Adrenal gland (tissue), 12 donors: Measurements from ENCODE around the gene TTC21B. TPM values are rescaled to one million over a fixed set of nuclear protein-coding genes. Genes with fewer than 3 reads are reported as not detected.
A peak's percentile ranks its signal among the peaks of the same experiment; 100 is the strongest.
"Not testable (repeated sequence)": the region's sequence is repeated elsewhere in the genome, so short reads cannot be mapped to it uniquely, and the experiment has no call there.

Experiments used
- DNase-seq, 7 donors: peaks; one replicate each; pipeline ENCODE4 v3.0.0-alpha.2; 2019 to 2020
- H3K27ac ChIP-seq, 5 donors: fragments of 200-600 bp; sonication (generic) in 4 of 5; 1 replicate in 3 of 5; 2 replicates in 2 of 5; pipeline versions ENCODE4 v1.5.1 to v1.8.0; 2016 to 2020; ENCODE audit warnings: mild to moderate bottlenecking in 1 of 5
- H3K27me3 ChIP-seq: fragments of 200-600 bp; 2 replicates; pipeline ENCODE4 v1.8.0; 2021
- H3K36me3 ChIP-seq, 2 donors: fragments of 200-600 bp; replicated peaks in 1 of 2; 1 replicate in 1 of 2; 2 replicates in 1 of 2; pipeline versions ENCODE4 v1.5.1 to v1.8.0; 2018 to 2022
- H3K4me1 ChIP-seq, 2 donors: fragments of 200-600 bp; replicated peaks in 1 of 2; 1 replicate in 1 of 2; 2 replicates in 1 of 2; pipeline versions ENCODE4 v1.5.1 to v1.8.0; 2018 to 2021
- H3K4me3 ChIP-seq, 4 donors: fragments of 200-600 bp; sonication (generic) in 3 of 4; one replicate each; pipeline ENCODE4 v1.5.1; 2016 to 2018
- H3K9me3 ChIP-seq, 3 donors: fragments of 200-600 bp; sonication (generic) in 1 of 3; replicated peaks in 1 of 3; 1 replicate in 2 of 3; 2 replicates in 1 of 3; pipeline versions ENCODE4 v1.5.1 to v1.8.0; 2016 to 2021
- POLR2A ChIP-seq, 2 donors: fragments of 450-650 bp; IDR thresholded peaks; one replicate each; pipeline ENCODE4 v1.6.1; 2017; ENCODE audit warnings: antibody characterized with exemption in 2 of 2, mild to moderate bottlenecking in 2 of 2, moderate library complexity in 1 of 2
- WGBS, 4 donors: extraction: QIAGEN DNeasy Blood & Tissue Kit in 2 of 4; methylation state at CpG; one replicate each; pipeline versions ENCODE4 v1.1.5 to v1.1.7; 2013 to 2017; 5-methylcytosine and 5-hydroxymethylcytosine counted together
- intact Hi-C, 2 donors: fragments of 100-400 bp; cut with DNase I; formaldehyde crosslinking; loops; one replicate each; pipeline versions ENCODE4 v1.14.1 to v1.15.0; 2022 to 2023
- polyA plus RNA-seq, 3 donors: library from polyadenylated mRNA; stranded (reverse); fragments of 200-250 nt in 2 of 3; fragments of 350-450 nt in 1 of 3; fragmentation: Illumina TruSeq in 1 of 3; extraction: RNeasy Lipid Tissue Mini Kit (QIAGEN cat#74804) in 1 of 3; gene quantifications; one replicate each; pipeline ENCODE4 v1.2.3, GENCODE V29; 2013 to 2014
- total RNA-seq, 9 donors: library from RNA; depleted of rRNA in 4 of 9; stranded (reverse); fragments of >200 nt in 4 of 9; fragments of 120-200 nt in 1 of 9; fragmentation: NEBNext Ultra II Directional in 1 of 9; extraction: Animal tissue kit (Norgen Biotek cat#: 25700) in 1 of 9; gene quantifications; one replicate each; pipeline versions ENCODE4 v1.1.0 to v1.2.4, GENCODE V29; 2013 to 2023
- TF ChIP-seq, protein P1 (sequence below), 6 experiments: fragments of 450-650 bp in 4 of 6; fragments of 200-600 bp in 2 of 6; sonication (generic) in 1 of 6; IDR thresholded peaks; 1 replicate in 5 of 6; 2 replicates in 1 of 6; pipeline versions ENCODE4 v1.5.1 to v1.8.0; 2016 to 2021; ENCODE audit warnings: antibody characterized with exemption in 6 of 6, mild to moderate bottlenecking in 2 of 6, moderate library complexity in 1 of 6
- donor health status: healthy with polysubstance abuse.
- donor health status: Bipolar disorder and iron deficiency.
- donor health status: DM: yes; HTN: yes; CAD: no.
- donor health status: DM: no; HTN: no; CAD: no.
- donor health status: DM: no; HTN: no; CAD: no.
- donor health status: DM: yes; HTN: yes; CAD: no.

Gene TTC21B
- total and polyA plus RNA-seq, 12 donors: 4.8 to 28.5 (median 10.0) TPM

DNA sequence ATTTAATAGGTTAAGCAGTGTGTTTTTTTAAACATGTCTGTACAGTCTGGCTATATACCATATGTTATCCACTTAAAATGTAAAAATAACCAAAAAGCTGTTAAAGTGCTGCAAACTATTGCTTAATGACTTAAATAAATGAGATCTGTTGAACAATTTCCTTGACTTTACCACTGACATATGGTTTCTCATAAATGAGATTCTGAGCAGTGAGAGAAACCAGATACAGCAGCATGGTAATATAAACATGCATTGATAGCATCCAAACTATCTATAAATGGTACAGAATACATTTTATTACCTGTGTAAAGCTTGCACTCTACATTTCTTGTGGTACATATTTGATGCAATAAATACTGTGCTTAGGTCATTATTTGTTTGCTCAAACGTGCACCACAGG, 36.3 kb upstream of the TTC21B start:
- Histone ChIP-seq H3K4me3 (no peak overlapping the region), H3K4me1 (no peaks in the 10 kb centered on the region), H3K27me3 (no peaks in the 10 kb centered on the region), H3K27ac (no peak overlapping the region), H3K9me3 (no peaks in the 10 kb centered on the region), H3K36me3 (no peaks in the 10 kb centered on the region)
- DNase-seq: no peak
- TF ChIP-seq, protein P1, sequence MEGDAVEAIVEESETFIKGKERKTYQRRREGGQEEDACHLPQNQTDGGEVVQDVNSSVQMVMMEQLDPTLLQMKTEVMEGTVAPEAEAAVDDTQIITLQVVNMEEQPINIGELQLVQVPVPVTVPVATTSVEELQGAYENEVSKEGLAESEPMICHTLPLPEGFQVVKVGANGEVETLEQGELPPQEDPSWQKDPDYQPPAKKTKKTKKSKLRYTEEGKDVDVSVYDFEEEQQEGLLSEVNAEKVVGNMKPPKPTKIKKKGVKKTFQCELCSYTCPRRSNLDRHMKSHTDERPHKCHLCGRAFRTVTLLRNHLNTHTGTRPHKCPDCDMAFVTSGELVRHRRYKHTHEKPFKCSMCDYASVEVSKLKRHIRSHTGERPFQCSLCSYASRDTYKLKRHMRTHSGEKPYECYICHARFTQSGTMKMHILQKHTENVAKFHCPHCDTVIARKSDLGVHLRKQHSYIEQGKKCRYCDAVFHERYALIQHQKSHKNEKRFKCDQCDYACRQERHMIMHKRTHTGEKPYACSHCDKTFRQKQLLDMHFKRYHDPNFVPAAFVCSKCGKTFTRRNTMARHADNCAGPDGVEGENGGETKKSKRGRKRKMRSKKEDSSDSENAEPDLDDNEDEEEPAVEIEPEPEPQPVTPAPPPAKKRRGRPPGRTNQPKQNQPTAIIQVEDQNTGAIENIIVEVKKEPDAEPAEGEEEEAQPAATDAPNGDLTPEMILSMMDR (IDR thresholded peaks at IDR 0.05): no peak
- no peak for TF ChIP-seq POLR2A (IDR thresholded peaks at IDR 0.05)
- intact Hi-C loops: no loop called here
- WGBS, 4 donors: 37 to 55% (median 49%) methylated on average over 1 of the region's 1 CpG

DNA sequence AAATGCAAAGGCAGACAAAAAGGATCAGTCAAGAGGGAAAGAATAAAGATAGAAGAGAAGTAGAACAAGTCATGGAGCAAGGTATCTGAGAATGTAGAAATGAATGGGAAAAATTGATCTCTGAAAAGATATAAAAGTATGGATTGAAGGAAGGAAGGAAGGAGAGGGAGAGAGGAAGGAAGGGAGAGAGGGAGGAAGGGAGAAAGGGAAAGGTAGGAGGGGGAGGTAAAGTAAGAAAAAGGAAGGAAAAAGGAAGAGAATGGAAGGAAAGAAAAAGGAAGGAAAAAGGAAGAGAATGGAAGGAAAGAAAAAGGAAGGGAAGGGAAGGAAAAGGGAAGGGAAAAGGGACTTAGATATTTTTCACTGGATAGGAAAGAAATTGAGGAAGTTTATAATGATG, 31.5 kb upstream of the TTC21B start:
- no peaks in the 10 kb centered on the region for H3K36me3 ChIP-seq
- H3K27me3 ChIP-seq: no peaks in the 10 kb centered on the region
- intact Hi-C loops: no loop called here
- H3K27ac ChIP-seq: no peak overlapping the region
- no peaks in the 10 kb centered on the region for H3K4me1 ChIP-seq
- H3K4me3 ChIP-seq: no peak overlapping the region
- H3K9me3 ChIP-seq: no peaks in the 10 kb centered on the region
- TF ChIP-seq POLR2A (IDR thresholded peaks at IDR 0.05): no peak
- TF ChIP-seq, protein P1 (IDR thresholded peaks at IDR 0.05): no peak
- DNase-seq: no peak

DNA sequence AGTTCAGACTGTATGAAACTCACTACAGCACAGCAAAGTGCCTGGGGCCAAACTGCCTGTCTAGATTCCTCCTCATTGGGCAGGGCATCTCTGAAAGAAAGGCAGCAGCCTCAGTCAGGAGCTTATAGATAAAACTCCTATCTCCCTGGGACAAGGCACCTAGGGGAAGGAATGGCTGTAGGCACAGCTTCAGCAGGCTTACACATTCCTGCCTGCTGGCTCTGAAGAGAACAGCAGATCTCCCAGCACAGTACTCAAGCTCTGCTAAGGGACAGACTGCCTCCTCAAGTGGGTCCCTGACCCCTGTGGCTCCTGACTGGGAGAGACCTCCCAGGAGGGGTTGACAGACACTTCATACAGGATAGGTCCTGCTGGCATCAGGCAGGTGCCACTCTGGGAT, 18.6 kb upstream of the TTC21B start:
- H3K27ac ChIP-seq, intact Hi-C loops, H3K36me3 ChIP-seq, H3K9me3 ChIP-seq, H3K27me3 ChIP-seq, H3K4me3 ChIP-seq, DNase-seq, H3K4me1 ChIP-seq: not testable (repeated sequence)

DNA sequence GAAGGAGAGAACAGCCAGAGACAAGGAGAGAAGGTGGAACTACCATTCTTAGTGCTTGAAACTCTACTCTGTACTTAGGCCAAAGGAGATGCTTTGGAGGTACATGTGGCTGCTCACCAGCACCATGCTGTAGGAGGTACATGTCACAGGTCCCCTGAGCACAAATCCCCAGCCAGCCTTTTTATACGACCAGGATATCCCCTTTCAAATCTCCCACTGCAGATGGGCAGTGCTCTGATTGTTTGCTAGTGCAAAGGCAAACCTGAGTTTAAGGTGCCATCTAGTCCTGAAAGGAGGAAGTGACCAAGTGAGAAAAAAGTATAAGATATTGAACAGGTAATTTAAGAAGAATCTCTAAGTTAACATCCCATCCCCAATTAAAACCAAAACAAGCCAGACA, 17.1 kb upstream of the TTC21B start:
- H3K27ac ChIP-seq: no peak overlapping the region
- TF ChIP-seq, protein P1 (IDR thresholded peaks at IDR 0.05): no peak
- no peak for TF ChIP-seq POLR2A (IDR thresholded peaks at IDR 0.05)
- no peaks in the 10 kb centered on the region for H3K36me3 ChIP-seq
- no peaks in the 10 kb centered on the region for H3K4me1 ChIP-seq
- H3K4me3 ChIP-seq: no peak overlapping the region
- intact Hi-C loops: no loop called here
- H3K9me3 ChIP-seq: no peaks in the 10 kb centered on the region
- WGBS, 4 donors: 13 to 27% (median 23%) methylated on average over 1 of the region's 1 CpG
- H3K27me3 ChIP-seq: no peaks in the 10 kb centered on the region
- DNase-seq: no peak

DNA sequence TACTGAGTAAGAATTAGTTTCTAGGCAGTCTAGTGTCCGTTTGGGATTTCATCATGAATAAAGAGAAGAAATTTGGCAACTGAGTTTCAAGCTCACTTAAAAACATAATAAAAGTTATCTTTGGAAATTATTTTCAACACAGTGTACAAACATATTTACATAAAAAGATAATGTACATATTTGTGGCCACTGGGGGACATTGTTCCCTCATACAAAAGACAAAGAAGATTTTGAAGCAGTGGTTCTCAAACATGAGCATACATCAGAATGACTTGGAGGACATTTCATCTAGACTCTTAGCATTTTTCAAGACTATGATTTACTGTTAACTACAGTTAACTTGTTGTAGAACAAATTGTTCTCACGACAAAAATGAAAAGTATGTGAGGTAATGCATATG, 15.7 kb upstream of the TTC21B start:
- intact Hi-C loops: no loop called here
- Histone ChIP-seq H3K36me3 (no peaks in the 10 kb centered on the region), H3K4me1 (no peaks in the 10 kb centered on the region), H3K4me3 (no peak overlapping the region), H3K9me3 (no peaks in the 10 kb centered on the region), H3K27ac (no peak overlapping the region), H3K27me3 (no peaks in the 10 kb centered on the region)
- WGBS, 4 donors: 55 to 72% (median 62%) methylated on average over 2 of the region's 2 CpGs
- TF ChIP-seq, protein P1 (IDR thresholded peaks at IDR 0.05): peak in 1 of 6 experiments; percentile 12
- no peak for TF ChIP-seq POLR2A (IDR thresholded peaks at IDR 0.05)
- DNase-seq: no peak
